ENCODE measurements around the gene TIAM1.

The TIAM1 gene

DNA sequence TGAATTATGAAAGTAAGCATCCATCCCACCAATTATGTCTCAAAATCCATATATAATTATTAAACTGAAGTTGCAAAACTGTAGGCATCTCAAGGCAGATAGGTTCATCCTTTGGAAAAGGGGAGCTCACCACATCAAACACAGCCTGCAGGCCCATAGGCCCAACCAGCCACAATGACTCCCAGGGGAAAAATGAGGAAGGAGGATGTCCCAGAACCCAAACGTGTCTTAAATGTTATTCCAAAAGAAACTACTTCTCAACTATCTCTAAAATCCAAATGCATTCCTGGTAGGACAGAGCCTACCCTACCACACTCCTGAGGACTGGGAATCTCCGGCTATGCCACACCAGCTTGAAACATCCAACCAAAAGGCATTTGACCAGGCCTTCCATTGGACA lies 12.8 kb downstream of the TIAM1 start:
- FAIRE-seq, result no peak

DNA sequence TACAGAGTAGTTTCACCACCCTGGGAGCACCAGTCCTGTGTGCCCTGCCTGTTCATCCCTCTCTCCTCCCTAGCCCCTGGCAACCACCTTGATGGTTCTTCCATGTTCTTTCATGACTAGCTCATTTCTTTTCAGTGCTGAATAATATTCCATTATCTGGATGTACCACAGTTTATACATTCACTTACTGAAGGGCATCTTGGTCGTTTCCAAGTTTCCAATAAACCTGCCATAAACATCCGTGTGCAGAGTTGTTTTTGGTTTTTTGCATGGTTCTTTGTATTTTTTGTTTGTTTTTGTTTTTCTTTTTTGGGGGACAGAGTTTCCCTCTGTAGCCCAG lies 13.9 kb downstream of the TIAM1 start:
- no peak for FAIRE-seq

DNA sequence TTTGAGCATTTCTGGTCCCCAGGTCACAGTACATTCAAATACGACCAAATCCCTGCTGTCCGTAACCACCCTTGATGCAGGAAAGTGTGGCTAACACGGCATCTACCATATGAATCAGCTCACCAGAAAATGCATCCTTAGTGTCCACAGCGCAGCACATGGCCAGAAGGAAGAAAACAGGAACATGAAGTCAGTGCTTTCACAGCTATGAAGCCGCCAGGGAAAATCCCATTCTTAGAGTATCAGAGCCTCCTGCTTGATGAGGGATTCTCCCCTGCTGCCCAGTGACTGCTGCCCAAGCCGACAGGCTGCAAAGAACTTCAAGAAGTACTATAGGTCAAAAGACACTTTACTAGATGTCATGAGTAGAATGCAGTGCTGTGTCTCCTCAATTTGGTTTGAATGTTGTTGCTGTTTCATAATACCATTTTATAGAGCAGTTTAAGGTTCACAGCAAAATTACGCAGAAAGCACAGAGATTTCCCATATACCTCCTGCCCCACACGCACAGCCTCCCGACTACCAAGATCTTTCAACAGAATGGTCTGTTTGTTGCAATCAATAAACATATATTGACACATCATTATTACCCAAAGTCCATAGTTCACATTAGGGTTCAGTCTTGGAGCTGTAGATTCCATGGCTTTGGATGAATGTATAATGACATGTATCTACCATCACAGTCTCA lies 14.5 kb downstream of the TIAM1 start:
- FAIRE-seq, result no peak

DNA sequence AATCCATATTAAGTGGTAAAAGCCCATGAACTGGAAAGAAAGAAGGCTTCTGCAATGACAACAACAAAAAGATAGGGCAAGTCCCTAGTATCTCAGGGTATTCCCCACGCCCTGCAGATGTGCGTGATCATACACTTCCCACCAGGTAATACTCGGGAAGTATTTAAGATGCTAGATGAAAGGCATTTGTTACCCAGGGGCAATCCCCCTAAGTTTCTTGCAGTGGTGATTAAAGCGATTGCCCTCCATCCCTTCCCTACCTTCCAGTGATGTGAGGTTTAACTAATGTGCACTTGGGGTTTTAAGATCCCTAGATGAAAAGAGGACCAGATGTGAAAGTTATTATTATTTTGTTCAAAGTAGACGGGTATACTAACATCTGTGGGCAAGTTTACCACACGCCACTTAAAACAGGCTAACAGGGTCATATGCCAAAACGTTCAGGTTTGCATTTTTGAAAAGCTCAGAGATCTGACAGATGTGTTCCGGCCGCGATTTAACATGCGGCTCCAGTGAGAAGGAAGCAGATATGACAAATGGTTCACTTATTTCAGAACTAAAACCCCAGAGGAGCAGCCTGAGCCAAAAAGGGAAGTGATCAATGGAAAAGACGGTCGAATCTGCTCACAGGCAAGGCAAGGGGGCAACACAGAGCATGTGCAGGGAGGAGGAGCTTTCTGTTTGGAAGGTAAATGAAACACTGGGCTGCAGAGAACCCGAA lies 17.4 kb downstream of the TIAM1 start:
- no peak for FAIRE-seq

DNA sequence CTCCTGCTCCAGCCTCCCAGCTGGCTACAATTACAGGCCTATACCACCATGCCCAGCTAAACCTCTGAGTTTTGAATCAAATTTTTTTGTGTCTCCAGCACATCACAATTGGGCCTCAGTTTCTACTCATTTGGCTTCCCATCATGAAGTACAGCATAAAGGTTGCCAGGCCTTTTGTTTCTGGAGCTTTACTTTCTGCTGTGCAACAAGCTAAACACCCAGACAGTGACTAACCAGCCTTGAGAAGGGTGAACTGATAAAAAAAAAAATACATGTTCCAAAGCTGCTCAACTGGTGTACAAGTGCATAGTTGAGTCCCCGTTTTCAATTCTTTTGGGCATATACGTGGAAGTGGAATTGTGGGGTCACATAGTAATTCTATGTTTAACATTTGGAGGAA lies 25.1 kb downstream of the TIAM1 start:
- FAIRE-seq, result no peak

DNA sequence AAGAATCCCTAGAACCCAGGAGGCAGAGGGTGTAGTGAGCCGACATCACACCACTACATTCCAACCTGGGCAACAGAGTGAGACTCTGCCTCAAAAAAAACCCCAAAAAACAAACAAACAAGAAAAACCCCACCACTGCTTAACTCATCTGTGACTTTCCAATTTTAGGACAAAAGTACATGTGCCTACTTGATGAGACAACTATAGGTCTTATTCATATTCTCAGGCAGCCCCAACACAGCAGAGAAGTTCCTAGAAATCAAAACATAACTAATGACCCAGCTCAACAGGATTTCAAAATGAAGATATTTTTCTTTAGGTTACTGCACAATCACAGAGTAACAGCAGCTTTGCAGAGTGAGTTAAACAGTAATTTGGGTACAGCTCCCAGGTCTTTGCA lies 26.4 kb downstream of the TIAM1 start:
- FAIRE-seq, result no peak

DNA sequence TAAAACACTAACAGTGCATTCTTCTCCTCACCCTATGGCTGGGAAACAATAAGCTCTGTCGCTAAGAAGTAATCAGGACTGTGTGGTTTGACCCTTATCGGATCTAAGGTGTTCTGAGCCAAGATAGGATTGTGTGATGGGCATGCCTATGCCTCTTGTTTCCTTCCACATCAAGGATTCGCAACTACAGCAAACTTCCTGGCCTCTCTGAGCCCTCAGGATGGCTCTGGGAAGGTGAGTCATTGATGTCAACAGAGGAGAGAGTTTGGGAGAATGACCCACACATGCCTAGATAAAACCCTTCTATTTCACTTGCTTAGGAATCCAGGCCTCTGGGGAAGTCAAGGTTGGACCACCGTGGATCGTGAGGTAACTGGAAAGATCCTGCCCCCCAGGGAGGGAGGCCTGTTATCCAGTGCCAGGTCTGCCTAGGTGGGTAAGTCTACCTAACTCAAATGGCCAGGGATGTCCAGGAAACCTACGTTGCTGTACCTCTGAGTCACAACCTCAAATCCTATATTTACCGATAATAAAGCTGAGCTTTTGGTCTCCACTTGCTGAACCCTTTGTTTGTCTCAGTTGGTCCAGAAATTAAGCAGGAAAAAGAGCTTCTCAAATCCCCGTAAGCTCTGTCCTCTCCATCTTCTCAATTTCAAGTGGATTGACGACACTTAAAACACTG lies 27.4 kb downstream of the TIAM1 start:
- no peak for FAIRE-seq

DNA sequence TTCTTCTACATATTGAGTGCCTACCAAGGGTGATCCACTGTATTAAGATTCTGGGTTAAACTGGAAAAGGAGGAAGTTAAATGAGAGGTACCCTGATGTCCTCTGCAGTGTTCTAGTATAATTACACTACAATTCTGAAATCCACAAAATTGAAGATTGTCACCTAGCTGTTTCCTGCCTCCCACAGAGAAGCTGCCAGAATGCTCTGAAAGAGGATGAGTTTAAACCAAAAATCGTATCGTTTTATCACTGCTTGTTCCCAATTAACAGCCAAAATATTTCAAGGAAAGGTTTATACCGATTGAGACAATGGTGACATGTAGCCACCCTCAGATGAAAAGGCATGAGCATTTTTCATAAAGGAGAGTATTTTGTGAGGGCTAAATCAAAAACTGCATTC lies 28.0 kb downstream of the TIAM1 start:
- no peak for FAIRE-seq

DNA sequence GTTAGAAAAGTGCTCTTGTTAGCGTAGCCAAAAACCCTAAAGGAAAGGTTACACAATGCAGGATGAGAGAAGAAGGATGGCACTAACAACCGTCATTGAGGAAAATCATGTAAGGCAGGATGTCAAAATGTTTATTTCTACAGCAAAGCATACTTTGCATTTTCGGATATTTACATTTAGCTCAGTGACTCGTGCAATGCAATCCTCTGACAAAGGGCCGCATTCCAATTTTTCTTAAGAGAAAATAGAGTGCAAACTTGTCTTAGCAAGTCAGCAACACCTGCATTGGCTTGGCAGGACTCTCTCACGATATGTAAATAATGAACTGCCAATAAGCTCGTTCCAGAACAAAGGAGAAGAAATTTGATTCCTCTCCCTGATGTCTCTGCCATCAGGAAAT lies 33.3 kb downstream of the TIAM1 start:
- FAIRE-seq, result no peak

DNA sequence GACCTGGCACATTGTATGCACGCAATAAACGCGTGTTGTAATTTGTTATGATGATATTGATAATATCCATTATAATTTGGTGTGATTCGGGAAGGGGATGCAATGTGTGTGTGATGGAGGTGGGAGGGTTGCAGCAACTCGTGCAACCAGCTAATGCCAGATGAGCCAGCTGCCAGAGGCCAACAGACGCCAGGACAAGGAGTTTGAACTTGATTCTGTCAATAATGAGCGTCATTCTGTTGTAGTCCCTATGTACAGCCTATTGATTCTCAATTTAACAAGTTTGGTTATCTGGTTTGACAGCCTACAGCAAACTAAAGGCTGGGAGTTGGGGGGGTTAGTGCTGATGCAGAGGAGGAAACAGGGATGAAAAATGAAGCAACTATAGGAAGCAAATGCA lies 35.5 kb downstream of the TIAM1 start:
- FAIRE-seq, result no peak

DNA sequence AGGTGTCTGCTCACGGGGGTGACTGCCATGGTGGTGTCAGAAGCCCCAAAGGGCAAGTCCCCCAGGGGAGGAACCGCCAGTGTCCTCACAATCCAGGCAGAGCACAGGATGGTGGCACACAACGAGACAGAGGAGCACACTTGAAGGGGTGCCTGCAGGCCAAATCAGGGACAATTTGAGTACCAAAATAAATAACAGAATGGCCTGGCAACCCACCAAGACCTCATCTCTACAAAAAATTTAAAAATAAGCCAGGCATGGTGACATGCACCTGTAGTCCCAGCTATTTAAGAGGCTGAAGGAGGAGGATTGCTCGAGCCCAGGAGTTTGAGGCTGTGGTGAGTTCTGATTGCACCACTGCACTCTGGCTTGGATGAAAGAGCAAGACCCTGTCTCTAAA lies 38.2 kb downstream of the TIAM1 start:
- no peak for FAIRE-seq

DNA sequence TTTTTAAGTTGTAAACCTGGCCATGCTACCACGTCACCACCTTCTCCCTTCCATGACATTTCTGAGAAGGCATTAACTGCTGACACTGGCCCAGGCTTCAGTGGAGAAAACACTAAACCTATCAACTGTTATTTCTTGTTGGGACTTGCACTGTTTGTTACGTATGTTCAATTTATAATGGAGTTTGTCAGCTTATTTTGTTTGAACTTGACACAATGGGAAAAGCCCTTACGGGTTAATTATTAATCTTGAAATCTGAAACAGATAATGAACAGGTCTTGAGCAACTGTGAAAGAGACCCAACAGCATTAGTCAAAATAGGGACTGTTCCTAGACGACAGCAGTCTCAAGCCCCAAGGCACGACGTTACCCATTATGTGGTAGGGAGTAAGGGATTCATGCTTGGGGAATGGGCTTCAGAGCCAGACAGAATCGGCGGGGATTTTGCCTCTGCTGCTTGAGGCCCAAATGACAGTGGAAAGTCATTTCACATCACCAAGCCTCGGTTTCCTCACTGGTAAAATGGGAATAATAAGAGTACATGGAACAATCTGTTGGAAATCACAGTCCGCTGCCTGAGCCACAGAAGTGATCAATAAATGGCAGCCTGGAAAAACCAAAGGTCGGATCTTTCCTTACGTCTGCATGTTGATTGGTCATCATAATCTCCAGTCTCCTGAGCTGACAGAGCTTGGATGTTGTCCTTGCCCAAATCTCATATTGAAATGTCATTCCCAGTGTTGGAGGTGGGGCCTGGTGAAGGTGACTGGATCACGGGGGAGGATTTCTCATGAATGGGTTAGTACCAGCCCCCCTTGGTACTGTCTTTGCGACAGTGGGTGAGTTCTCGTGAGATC lies 44.5 kb downstream of the TIAM1 start:
- FAIRE-seq, result no peak

DNA sequence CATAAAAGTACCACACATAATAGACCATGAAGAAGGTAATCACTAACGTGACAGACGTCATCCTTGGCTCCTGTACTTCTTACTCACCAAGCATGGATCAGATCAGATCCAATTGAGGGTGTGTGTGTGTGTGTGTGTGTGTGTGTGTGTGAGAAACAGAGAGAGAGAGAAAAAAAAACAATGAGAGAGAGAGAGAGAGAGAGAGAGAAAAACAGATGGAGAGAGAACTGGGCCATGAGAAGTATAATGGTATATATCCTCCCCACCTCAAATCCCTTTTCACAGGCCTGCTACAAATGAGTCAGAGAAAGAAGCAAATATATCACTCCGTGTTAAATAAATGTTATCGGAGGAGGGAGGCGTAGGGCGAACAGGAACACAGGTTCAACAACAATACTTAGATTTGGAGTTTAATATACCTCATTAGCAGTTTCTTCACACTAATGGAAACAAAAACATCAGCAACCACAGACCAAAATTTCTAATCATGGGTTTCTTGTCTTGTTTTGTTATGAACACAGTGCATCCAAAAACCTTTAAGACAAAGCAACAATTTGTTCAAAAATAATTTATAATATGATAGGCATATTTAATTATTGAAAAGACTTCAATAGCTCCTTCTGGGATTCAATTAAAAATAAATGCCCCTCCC lies 45.3 kb downstream of the TIAM1 start:
- no peak for FAIRE-seq

DNA sequence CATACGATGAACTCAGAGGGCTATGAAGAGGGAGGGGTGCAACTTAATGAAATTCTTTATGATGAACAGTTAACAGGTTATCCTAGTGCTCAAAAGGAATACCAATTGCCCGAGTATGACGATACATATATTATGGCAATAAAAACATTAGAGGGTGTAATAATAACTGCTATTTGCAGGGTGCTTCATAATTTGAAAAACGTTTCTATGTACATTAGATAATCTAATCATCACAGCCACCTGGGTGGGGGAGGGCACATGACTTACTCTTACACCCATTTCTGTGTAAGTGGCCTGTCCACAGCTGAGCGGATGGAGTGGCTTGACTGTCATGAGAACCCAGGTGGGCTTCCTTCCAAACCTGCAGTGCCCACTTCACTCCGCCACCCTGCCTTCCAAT lies 46.3 kb downstream of the TIAM1 start:
- no peak for FAIRE-seq

DNA sequence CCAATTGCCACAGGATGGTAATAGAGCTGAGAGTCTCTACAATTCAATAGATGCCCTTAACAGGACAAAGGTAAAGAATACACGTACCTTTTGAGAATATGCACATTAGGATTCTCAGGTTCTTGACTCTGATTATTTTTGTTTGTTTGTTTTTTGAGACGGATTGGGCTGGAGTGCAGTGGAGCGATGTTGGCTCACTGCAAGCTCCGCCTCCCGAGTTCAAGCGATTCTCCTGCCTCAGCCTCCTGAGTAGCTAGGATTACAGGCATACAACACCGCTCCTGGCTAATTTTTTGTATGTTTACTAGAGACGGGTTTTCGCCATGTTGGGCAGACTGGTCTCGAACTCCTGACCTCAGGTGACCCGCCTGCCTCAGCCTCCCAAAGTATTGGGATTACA lies 48.4 kb downstream of the TIAM1 start:
- no peak for FAIRE-seq

DNA sequence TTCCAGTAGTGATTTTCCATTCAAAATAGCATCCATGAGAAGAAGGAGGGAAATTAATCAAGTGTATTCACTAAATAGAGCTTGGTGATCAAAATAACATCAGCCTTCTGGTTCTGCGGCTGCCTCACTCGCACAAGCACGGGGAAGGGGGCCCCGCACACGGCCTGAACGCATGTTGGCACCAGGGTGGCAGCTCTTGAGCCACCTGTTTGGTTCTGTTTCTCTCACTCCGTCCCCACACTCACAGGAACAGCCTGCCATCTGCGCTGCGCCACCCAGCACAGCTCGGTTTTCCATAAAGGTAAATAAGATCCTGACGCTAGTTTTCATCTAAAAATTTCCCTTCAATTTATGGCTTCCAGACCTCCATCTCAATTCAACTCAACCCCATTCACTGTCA lies 49.4 kb downstream of the TIAM1 start:
- no peak for FAIRE-seq

DNA sequence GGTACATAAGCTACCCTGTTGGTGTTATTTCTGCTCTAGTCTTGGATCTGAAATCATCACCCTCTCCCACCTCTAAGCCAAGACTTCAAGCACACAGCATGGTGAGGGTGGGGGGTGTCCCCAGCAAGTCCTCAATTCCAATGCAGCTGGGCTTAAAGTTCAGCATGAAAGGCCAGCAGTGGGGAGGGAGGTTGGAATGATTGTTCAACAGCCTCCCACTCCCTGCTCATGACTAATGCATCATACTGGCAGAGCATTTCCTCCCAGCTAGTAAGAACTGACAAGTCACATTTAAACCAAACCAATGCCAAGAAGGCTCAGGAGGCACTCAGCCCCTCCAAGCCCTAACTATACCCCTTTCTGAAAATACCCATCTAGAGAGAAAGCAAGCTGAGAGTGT lies 50.1 kb downstream of the TIAM1 start:
- FAIRE-seq, result no peak

DNA sequence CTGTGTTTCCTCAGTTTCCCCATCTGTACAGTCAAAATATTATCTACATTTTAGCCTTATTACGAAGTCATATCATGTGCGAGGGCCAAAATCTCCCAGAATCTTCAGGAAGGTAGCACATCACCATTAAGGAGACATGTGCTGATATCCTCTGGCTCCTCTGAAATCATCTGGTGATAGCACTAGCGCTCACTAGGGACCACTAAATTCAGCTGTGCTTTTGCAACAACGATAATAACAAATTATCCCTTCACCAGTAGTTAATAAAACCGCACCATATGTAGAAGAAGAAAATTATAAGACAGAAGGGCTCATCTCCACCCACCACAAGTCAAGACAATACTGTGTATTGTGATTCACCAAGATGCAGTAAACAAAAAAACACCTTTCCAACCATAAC lies 53.3 kb downstream of the TIAM1 start:
- no peak for FAIRE-seq

DNA sequence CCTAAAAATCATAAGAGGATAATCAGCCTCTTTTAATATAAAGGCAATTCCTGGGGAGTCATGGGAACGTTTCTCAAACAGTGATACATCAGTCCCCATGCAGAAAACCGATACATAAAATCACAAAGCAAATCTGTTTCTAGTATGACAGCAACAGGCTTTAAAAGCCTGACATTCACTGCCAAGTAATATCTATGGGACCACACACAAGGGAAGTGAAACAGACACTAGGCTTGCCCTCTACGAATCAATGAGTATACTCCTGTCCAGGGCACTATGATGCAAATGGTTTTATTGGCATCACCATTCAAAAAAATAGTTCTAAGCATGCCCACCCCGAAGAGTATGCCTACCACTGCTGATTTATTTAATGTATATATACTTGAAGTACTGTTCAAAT lies 54.4 kb downstream of the TIAM1 start:
- FAIRE-seq, result no peak

DNA sequence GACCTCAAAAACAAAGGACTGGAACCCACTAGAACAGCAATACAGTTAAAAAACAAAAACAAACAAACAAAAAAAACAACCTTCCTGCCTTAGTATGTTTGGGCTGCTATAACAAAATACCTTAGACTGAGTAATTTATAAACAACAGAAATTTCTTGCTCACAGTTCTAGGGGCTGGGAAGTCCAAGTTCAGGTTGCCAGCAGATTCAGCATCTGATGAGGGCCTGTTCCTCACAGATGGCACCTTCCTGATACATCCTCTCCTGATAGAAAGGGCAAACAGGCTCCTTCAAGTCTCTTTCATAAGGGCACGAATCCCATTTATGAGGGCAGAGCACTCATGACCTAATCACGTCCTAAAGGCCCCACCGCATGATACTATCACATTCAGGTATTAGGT lies 55.9 kb downstream of the TIAM1 start:
- FAIRE-seq, result no peak

DNA sequence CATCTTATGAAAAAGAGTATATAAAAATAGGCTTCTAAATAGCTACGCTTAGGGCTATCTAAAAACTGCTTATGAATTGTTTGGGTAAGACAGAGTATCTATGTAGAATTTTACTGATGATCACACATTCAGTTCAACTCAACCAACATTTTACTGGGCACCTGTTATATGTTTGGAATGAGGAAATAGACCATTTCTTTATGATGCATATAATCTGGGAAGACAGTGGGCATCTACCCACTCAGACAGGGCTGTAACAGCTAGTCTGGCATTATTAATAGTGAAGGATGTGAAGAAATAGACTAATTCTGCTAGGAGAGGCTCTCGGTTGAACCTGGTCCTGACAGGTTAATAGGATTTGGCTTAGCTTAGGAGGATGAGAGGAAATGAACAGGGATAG lies 56.9 kb downstream of the TIAM1 start:
- FAIRE-seq, result no peak

DNA sequence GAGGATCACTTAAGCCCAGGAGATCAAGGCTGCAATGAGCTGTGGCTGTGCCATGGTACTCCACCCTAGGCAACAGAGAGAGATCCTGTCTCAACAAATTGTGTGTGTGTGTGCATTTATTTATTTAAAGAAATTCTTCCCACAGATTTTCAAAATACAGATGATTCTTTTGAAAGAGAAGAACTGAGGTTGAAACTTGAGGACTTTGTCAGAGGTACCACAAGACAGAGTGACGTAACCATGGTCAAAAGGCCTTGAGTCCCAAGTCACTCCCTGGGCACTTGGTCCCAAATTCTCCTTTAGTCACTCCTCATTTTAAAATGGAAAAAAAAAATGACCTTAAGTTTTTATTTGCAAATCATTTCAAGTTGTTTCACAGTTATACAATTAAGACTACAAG lies 57.4 kb downstream of the TIAM1 start:
- no peak for FAIRE-seq

Measured in endometrium (tissue), 2 donors.